Heart right ventricle (tissue), 16 donors: ENCODE measurements around the gene ZIC3. TPM values are rescaled to one million over a fixed set of nuclear protein-coding genes. Genes with fewer than 3 reads are reported as not detected.

Experiments
- ATAC-seq, 8 donors: fragments of 200-7000 bp; cut with Tn5 transposase; one replicate each; pipeline ENCODE4 v1.9.1; 2020; ENCODE audit warnings: mild to moderate bottlenecking in 8 of 8, moderate library complexity in 8 of 8, moderate number of reproducible peaks in 1 of 8
- DNase-seq, 2 donors: peaks; one replicate each; pipeline ENCODE4 v3.0.0-alpha.2; 2020
- H3K27ac ChIP-seq, 10 donors: fragments of 200-600 bp; sonication (generic) in 2 of 10; one replicate each; pipeline versions ENCODE4 v1.5.0 to v1.8.0; 2020 to 2022; ENCODE audit warnings: mild to moderate bottlenecking in 3 of 10
- H3K27me3 ChIP-seq, 7 donors: fragments of 200-600 bp; one replicate each; pipeline ENCODE4 v1.8.0; 2021 to 2022; ENCODE audit warnings: mild to moderate bottlenecking in 2 of 7
- H3K36me3 ChIP-seq, 9 donors: fragments of 200-600 bp; sonication (generic) in 1 of 9; one replicate each; pipeline versions ENCODE4 v1.5.0 to v1.8.0; 2020 to 2022; ENCODE audit warnings: mild to moderate bottlenecking in 2 of 9
- H3K4me1 ChIP-seq, 9 donors: fragments of 200-600 bp; sonication (generic) in 1 of 9; one replicate each; pipeline versions ENCODE4 v1.5.0 to v1.8.0; 2020 to 2022; ENCODE audit warnings: mild to moderate bottlenecking in 4 of 9
- H3K4me3 ChIP-seq, 10 donors: fragments of 200-600 bp; sonication (generic) in 2 of 10; one replicate each; pipeline versions ENCODE4 v1.5.0 to v1.8.0; 2020 to 2022; ENCODE audit warnings: mild to moderate bottlenecking in 7 of 10, moderate library complexity in 2 of 10
- H3K9me3 ChIP-seq, 11 donors: fragments of 200-600 bp in 10 of 11; sonication (generic) in 2 of 11; one replicate each; pipeline versions ENCODE4 v1.5.0 to v1.8.0; 2013 to 2022; ENCODE audit warnings: mild to moderate bottlenecking in 2 of 11, control low read depth in 1 of 11, moderate library complexity in 1 of 11
- WGBS, 2 donors: extraction: QIAGEN DNeasy Blood & Tissue Kit; methylation state at CpG; one replicate each; pipeline ENCODE4 v1.1.7; 2013; ENCODE audit warnings: inconsistent platforms in 1 of 2; 5-methylcytosine and 5-hydroxymethylcytosine counted together
- intact Hi-C, 10 donors: fragments of 100-400 bp; cut with DNase I; formaldehyde crosslinking; loops; one replicate each; pipeline versions ENCODE4 v1.11.1 to v1.14.2; 2022
- polyA plus RNA-seq, 2 donors: library from polyadenylated mRNA; stranded (reverse); fragments of 200-250 nt; gene quantifications; one replicate each; pipeline ENCODE4 v1.2.3, GENCODE V29; 2013
- total RNA-seq, 10 donors: library from RNA; stranded (reverse); fragmentation: NEBNext Ultra II Directional in 3 of 10; extraction: Animal tissue kit (Norgen Biotek cat#: 25700) in 3 of 10; gene quantifications; one replicate each; pipeline versions ENCODE4 v1.2.1 to v1.2.4, GENCODE V29; 2021 to 2023
- TF ChIP-seq, protein P1 (sequence below), 9 donors: fragments of 200-600 bp; sonication (generic) in 2 of 9; IDR thresholded peaks; one replicate each; pipeline versions ENCODE4 v1.5.0 to v1.8.0; 2021 to 2022; ENCODE audit warnings: antibody characterized with exemption in 9 of 9, mild to moderate bottlenecking in 5 of 9, moderate library complexity in 1 of 9
- donor health status: Arrhythmogenic right ventricular cardiomyopathy.
- donor health status: ischemic (EF 13 %, LVEDD 7.1; RV severe dilation, severe dysfunction).
- donor health status: healthy with polysubstance abuse.
- donor health status: DM: no; HTN: yes; CAD: no.
- donor health status: DM: no; HTN: no; CAD: no.
- donor health status: ischemic (EF 25% LVEDD 6.9; RV normal size, moderate dysfunction).
- donor health status: ischemic (EF 25% LVEDD 5.7; RV mildly dilated, moderate dysfunction).
- donor health status: healthy.
- donor health status: DM: yes; HTN: yes; CAD: no.
- donor health status: Ischemic cardiomyopathy.
- donor health status: ischemic (EF 35%, LVEDD 5.7; RV mildly dilated, moderate dysfunction).
- donor health status: nonischemic (EF 11% LVEDD 7.7; RV severe dilation, severe dysfunction).
- donor health status: DM: yes; HTN: yes; CAD: no.
- donor health status: PGD.
- donor health status: ischemic (EF 29% LVEDD 5.4; RV normal size, mild dysfunction).
- donor health status: nonischemic (EF 23%, LVEDD 6.1; RV moderate dilation, normal function).

Gene ZIC3
- total and polyA plus RNA-seq, 12 donors: not detected

GRCh38 chrX:137587151-137587550 is 21.2 kb downstream of the ZIC3 start:
- no peak overlapping the region for H3K27ac ChIP-seq
- no peaks in the 10 kb centered on the region for H3K4me1 ChIP-seq
- DNase-seq (no peak), ATAC-seq (no peak)
- H3K4me3 ChIP-seq: no peak overlapping the region
- no peaks in the 10 kb centered on the region for H3K9me3 ChIP-seq
- intact Hi-C loops: no loop called here
- WGBS, 2 donors: 58 to 61% methylated on average over 2 of the region's 2 CpGs
- H3K36me3 ChIP-seq: no peaks in the 10 kb centered on the region
- TF ChIP-seq, protein P1, sequence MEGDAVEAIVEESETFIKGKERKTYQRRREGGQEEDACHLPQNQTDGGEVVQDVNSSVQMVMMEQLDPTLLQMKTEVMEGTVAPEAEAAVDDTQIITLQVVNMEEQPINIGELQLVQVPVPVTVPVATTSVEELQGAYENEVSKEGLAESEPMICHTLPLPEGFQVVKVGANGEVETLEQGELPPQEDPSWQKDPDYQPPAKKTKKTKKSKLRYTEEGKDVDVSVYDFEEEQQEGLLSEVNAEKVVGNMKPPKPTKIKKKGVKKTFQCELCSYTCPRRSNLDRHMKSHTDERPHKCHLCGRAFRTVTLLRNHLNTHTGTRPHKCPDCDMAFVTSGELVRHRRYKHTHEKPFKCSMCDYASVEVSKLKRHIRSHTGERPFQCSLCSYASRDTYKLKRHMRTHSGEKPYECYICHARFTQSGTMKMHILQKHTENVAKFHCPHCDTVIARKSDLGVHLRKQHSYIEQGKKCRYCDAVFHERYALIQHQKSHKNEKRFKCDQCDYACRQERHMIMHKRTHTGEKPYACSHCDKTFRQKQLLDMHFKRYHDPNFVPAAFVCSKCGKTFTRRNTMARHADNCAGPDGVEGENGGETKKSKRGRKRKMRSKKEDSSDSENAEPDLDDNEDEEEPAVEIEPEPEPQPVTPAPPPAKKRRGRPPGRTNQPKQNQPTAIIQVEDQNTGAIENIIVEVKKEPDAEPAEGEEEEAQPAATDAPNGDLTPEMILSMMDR (IDR thresholded peaks at IDR 0.05): no peak
- H3K27me3 ChIP-seq: peaks cover 0 to 78% (median 4%) of the 10 kb centered on the region in 7 donors

GRCh38 chrX:137600769-137601168 is 34.8 kb downstream of the ZIC3 start:
- H3K4me1 ChIP-seq: no peaks in the 10 kb centered on the region
- no peaks in the 10 kb centered on the region for H3K9me3 ChIP-seq
- intact Hi-C loops: no loop called here
- TF ChIP-seq, protein P1 (IDR thresholded peaks at IDR 0.05): no peak
- DNase-seq (no peak), ATAC-seq (peak in 1 of 8 donors; percentile 57)
- H3K4me3 ChIP-seq: no peak overlapping the region
- no peak overlapping the region for H3K27ac ChIP-seq
- no peaks in the 10 kb centered on the region for H3K36me3 ChIP-seq
- WGBS, 2 donors: 79 to 89% methylated on average over 3 of the region's 3 CpGs
- peaks cover 0 to 6% (median 0%) of the 10 kb centered on the region in 7 donors for H3K27me3 ChIP-seq
